NCI-H2107 treated with DMSO at 0.1 percent for 48 hours (cell line): ENCODE measurements around the gene GMPR2.

Experiments
- DNase-seq: peaks from one replicate; lab custom pipeline; 2025; ENCODE audit not compliant: unreplicated experiment; lab: John Stamatoyannopoulos, UW

Gene GMPR2

GRCh38 chr14:24283796-24284460 is 51.2 kb downstream of the GMPR2 start:
- DNase-seq, result no peak

- DNase-seq, result no peak
Observed at GRCh38 chr14:24284501-24285035, 51.8 kb downstream of the GMPR2 start.

GRCh38 chr14:24285351-24285750 is 52.6 kb downstream of the GMPR2 start:
- DNase-seq, result no peak

- DNase-seq, result no peak
Observed at GRCh38 chr14:24286996-24287395, 54.3 kb downstream of the GMPR2 start.
